Neutrophil (primary cell): ENCODE data around the gene EEF1AKMT2.

Experiments
- H3K27ac ChIP-seq: fragments of 200-600 bp; sonication (generic); 2 replicates; pipeline ENCODE4 v1.5.1; 2016; ENCODE audit warnings: mild to moderate bottlenecking, moderate library complexity
- H3K27me3 ChIP-seq: fragments of 200-600 bp; sonication (generic); 2 replicates; pipeline ENCODE4 v1.6.0; 2016; ENCODE audit warnings: mild to moderate bottlenecking
- H3K36me3 ChIP-seq: fragments of 200-600 bp; sonication (generic); 2 replicates; pipeline ENCODE4 v1.5.1; 2017
- H3K4me1 ChIP-seq, 2 experiments: fragments of 200-600 bp in 1 of 2; sonication (generic) in 1 of 2; 1 replicate in 1 of 2; 2 replicates in 1 of 2; pipeline versions ENCODE4 v1.5.1 to v1.6.1; 2013 to 2016; ENCODE audit warnings: low read depth in 1 of 2, low read length in 1 of 2, mild to moderate bottlenecking in 1 of 2, moderate library complexity in 1 of 2; ENCODE audit not compliant: control insufficient read depth in 1 of 2, insufficient read depth in 1 of 2
- H3K4me3 ChIP-seq, 2 experiments: fragments of 200-600 bp in 1 of 2; sonication (generic) in 1 of 2; 1 replicate in 1 of 2; 2 replicates in 1 of 2; pipeline ENCODE4 v1.5.1; 2013 to 2016; ENCODE audit warnings: low read depth in 1 of 2, low read length in 1 of 2, mild to moderate bottlenecking in 1 of 2, moderate library complexity in 1 of 2
- H3K9me3 ChIP-seq: fragments of 200-600 bp; sonication (generic); 2 replicates; pipeline ENCODE4 v1.5.1; 2016
- CTCF ChIP-seq: fragments of 200-600 bp; sonication (generic); IDR thresholded peaks from 2 replicates; pipeline ENCODE4 v1.5.1; 2016; ENCODE audit warnings: antibody characterized with exemption

EEF1AKMT2 gene

DNA sequence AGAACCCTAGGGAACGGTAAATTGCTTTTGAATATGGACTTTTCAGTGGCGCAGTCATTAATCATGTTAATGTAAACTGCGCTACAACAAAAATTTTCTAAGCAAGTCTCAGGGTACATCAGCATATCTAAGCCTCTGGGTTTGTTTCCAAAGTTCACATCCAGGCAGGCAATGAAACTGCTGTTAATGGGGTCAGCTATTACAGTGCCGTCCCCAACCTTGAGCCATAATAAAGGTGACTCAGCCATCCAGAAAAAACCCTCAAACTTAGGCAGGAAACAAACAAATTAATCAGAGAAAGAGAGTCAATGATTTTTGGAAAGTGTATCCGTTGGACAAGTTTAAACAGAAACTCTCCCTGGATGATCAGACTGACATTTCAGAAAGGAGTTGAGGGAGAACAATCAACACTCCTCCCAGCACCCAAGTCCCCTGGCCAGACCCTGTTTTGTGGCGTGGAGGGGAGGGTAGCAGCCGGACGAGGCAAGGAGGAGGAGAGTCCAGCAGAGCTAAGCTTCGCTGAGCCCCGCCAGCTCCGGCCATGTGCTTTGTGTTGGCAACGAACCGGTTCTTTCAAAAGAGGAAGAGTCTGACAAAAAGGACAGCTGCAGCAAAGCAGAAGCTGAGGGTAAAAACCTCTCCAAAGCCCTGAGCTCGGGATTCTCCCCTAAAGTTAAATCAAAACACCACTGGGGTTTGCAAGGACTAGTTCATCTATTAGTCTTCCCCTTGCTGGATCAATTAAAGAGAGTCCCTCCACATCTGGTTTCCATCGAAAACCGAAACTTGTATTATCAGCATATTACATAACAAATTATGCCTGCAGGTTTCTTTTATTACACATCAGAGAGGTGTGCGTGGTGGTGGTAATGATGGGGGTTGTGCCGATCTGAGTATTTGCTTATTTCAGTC lies 51.1 kb downstream of the EEF1AKMT2 start:
- Histone ChIP-seq H3K27me3 (no peaks in the 10 kb centered on the region), H3K9me3 (no peaks in the 10 kb centered on the region), H3K36me3 (peaks cover 5% of the 10 kb centered on the region), H3K4me1 (peaks cover 44 to 55% of the 10 kb centered on the region in 2 experiments), H3K27ac (peak overlapping the region; percentile 91), H3K4me3 (peak overlapping the region; percentile 72 to 90)
- no peak for TF ChIP-seq CTCF

GRCh38 chr10:124739986-124740368 lies 51.7 kb downstream of the EEF1AKMT2 start:
- Histone ChIP-seq H3K4me1 (peaks cover 39 to 49% of the 10 kb centered on the region in 2 experiments), H3K9me3 (no peaks in the 10 kb centered on the region), H3K36me3 (peaks cover 5% of the 10 kb centered on the region), H3K27ac (peak overlapping the region; percentile 91), H3K27me3 (no peaks in the 10 kb centered on the region), H3K4me3 (peak overlapping the region in 1 of 2 experiments; percentile 90)
- no peak for TF ChIP-seq CTCF

DNA sequence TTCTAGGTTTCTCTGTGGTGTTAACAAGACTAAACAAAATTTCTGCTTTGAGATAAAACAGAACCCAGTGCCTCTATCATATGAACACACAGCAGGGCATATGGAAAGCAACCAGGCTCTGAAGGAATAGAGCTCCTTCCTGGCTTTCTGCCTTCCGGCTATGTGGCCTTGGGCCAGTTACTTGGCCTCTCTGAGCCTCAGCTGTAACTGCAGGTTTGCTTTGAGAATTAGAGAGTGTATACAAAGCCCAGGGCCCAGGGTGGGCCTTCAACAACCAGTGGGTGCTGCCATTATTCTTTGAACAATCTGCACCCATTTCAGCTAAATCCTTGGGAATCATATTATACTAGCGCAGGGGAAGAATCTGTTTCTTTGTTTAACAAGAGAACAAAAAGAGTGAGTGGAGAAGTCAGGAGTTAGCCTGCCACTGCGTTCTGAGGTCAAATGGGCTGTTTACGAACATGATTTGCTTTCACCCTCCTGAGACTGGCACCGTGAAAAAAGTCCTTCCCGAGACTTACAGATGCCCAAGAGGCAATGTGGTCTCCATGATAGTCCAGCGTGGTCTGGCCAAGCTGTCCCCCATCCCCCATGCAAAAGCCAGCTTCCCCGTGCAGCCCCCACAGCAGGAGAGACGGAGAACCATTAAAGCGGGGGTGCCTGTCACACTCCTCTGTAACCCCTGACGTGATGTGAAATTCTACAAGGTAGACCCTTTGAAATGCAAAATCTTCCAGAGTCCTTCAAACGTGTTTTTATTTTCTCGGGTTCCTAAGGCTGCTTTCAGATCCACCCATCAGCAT lies 52.4 kb downstream of the EEF1AKMT2 start:
- no peak for TF ChIP-seq CTCF
- Histone ChIP-seq H3K4me1 (peaks cover 35 to 44% of the 10 kb centered on the region in 2 experiments), H3K36me3 (peaks cover 5% of the 10 kb centered on the region), H3K9me3 (no peaks in the 10 kb centered on the region), H3K27ac (peak overlapping the region; percentile 91), H3K27me3 (no peaks in the 10 kb centered on the region), H3K4me3 (no peak overlapping the region)

- Histone ChIP-seq H3K4me1 (peaks cover 35 to 44% of the 10 kb centered on the region in 2 experiments), H3K36me3 (peaks cover 5% of the 10 kb centered on the region), H3K27ac (no peak overlapping the region), H3K4me3 (no peak overlapping the region), H3K9me3 (no peaks in the 10 kb centered on the region), H3K27me3 (no peaks in the 10 kb centered on the region)
- no peak for TF ChIP-seq CTCF
These were observed 53.2 kb downstream of the EEF1AKMT2 start for GRCh38 chr10:124738441-124738840.

DNA sequence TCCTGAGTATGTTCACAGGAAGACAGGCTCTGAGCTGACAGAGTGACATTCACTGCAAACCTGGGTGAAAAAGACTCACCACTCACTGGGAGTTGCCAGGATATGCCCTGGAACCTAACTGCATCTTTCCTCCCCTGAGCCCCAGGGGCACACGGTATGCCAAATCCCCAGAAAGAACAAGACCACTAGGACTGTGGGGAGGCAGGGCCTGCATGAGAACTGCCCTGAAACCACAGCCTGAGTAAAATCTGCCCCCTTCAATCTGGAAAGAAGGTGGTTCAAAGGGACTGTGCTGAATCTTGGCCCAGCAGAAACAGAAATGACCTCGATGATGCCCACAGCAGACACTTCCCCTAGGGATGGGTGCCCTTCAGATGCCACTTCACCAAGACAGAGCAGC lies 54.0 kb downstream of the EEF1AKMT2 start:
- Histone ChIP-seq H3K36me3 (peaks cover 5% of the 10 kb centered on the region), H3K4me3 (no peak overlapping the region), H3K27me3 (no peaks in the 10 kb centered on the region), H3K27ac (no peak overlapping the region), H3K9me3 (no peaks in the 10 kb centered on the region), H3K4me1 (peaks cover 33 to 44% of the 10 kb centered on the region in 2 experiments)
- TF ChIP-seq CTCF = no peak
